Effector memory CD4-positive, alpha-beta T cell (primary cell): ENCODE measurements around the gene C17orf75.
"Not testable (repeated sequence)": the region's sequence is repeated elsewhere in the genome, so short reads cannot be mapped to it uniquely, and the experiment has no call there.

ENCODE experiments used
- DNase-seq, 3 donors: peaks; one replicate each; pipeline ENCODE4 v3.0.0-alpha.2; 2020
- H3K27ac ChIP-seq: 2 replicates; pipeline ENCODE4 v1.7.0; 2013; ENCODE audit warnings: mild to moderate bottlenecking, low read length, moderate library complexity; ENCODE audit not compliant: insufficient read depth, poor library complexity, severe bottlenecking
- H3K27me3 ChIP-seq: replicated peaks from 2 replicates; pipeline ENCODE4 v1.7.0; 2013; ENCODE audit warnings: mild to moderate bottlenecking, low read length; ENCODE audit not compliant: insufficient read depth, control insufficient read depth, poor library complexity, severe bottlenecking
- H3K36me3 ChIP-seq: 2 replicates; pipeline ENCODE4 v1.7.0; 2013; ENCODE audit warnings: mild to moderate bottlenecking, low read length, moderate library complexity; ENCODE audit not compliant: control insufficient read depth, insufficient read depth
- H3K4me1 ChIP-seq: 2 replicates; pipeline ENCODE4 v1.7.0; 2013; ENCODE audit warnings: low read length, mild to moderate bottlenecking; ENCODE audit not compliant: control insufficient read depth, insufficient read depth, poor library complexity, severe bottlenecking
- H3K4me3 ChIP-seq: 2 replicates; pipeline ENCODE4 v1.7.0; 2013; ENCODE audit warnings: low read length, low read depth, mild to moderate bottlenecking; ENCODE audit not compliant: insufficient read depth, poor library complexity, severe bottlenecking
- H3K9me3 ChIP-seq: 2 replicates; pipeline ENCODE4 v1.7.0; 2013; ENCODE audit warnings: mild to moderate bottlenecking, low read length, moderate library complexity; ENCODE audit not compliant: control insufficient read depth

Gene C17orf75

DNA sequence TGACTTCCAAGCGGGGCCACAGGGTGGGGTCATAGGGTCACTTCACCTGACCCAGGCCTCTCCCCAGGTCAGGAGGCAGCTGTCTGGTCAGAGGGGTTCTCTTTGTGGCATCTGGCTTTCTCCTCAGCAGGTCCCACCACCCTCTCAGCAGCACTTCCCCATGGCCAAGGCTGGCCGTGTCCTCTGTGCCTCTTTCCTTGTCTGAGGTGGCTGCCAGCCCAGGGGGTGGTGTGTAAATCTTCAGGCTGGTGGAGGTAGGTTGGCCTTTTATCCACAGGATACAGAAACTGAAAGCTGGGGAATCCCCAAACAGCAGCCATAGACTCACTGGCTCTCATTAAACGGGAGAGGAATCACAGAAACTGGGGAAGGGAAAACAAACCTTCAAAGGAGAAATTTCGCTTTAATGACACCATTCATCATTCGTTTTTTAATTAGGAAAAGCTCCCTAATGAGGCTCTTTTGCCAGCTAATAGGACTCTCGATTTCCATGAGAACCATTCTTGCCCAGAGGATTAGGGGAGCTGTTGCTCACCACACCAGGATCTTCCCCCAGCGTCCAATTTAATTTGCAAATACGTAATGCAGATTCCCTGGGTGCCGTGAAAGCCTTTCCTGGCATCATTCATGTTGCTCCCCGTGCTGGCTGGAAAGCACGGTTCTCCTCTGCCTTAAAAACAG, 18.0 kb downstream of the C17orf75 start:
- peak in 1 of 3 donors; percentile 9 for DNase-seq
- Histone ChIP-seq H3K4me3 (peak overlapping the region; percentile 24), H3K4me1 (peaks cover 10% of the 10 kb centered on the region), H3K9me3 (no peaks in the 10 kb centered on the region), H3K27ac (peak overlapping the region; percentile 40), H3K27me3 (no peaks in the 10 kb centered on the region), H3K36me3 (no peaks in the 10 kb centered on the region)

DNA sequence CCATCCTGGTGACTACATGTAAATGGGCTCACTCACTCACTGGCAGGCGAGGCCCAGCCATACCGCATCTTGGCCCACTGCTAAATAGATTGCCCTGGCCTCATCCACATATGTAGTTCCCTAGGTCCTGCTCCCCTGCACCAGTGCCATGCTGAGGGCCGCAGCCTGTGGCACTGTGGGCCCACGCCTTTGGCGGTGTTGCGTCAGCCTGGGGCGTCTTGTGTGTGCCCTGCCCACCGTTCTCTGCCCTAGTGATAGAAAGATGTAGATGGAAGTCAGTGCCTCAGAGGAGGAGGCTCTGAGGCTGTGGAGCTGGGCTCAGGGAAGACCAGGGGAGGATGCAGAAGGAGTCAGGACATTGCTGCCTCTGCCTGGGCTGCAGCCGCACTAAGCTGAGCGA, 18.9 kb downstream of the C17orf75 start:
- Histone ChIP-seq H3K9me3 (no peaks in the 10 kb centered on the region), H3K4me1 (peaks cover 10% of the 10 kb centered on the region), H3K36me3 (no peaks in the 10 kb centered on the region), H3K4me3 (no peak overlapping the region), H3K27ac (no peak overlapping the region), H3K27me3 (no peaks in the 10 kb centered on the region)
- DNase-seq: no peak

DNA sequence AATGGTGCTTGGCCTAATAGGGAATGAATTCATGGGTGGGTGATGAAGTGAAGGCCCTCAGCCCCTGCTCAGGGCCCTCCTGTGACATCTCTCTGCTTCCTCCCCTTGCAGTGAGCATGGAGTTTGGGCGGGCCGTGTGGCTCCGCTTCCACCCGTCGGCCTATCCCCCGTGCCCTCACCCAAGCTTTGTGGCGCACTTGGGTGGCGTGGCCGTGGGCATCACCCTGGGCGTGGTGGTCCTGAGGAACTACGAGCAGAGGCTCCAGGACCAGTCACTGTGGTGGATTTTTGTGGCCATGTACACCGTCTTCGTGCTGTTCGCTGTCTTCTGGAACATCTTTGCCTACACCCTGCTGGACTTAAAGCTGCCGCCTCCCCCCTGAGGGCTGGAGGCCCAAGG, 21.1 kb downstream of the C17orf75 start:
- no peak overlapping the region for H3K27ac ChIP-seq
- peaks cover 10% of the 10 kb centered on the region for H3K4me1 ChIP-seq
- no peak overlapping the region for H3K4me3 ChIP-seq
- no peaks in the 10 kb centered on the region for H3K36me3 ChIP-seq
- DNase-seq: no peak
- H3K27me3 ChIP-seq: no peaks in the 10 kb centered on the region
- no peaks in the 10 kb centered on the region for H3K9me3 ChIP-seq

DNA sequence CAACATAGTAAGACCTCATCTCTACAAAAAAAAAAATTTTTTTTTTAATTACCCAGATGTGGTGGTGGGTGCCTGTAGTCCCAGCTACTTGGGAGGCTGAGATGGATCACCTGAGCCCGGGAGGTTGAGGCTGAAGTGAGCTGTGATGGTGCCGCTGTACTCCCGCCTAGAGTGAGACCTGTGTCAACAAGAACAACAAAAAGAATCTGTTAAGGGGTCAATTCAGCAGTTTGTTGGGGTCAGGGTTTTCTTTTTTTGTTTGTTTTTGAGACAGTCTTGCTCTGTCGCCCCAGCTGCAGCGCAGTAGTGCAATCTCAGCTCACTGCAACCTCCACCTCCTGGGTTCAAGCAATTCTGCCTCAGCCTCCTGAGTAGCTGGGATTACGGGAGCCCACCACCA, 21.9 kb downstream of the C17orf75 start:
- not testable (repeated sequence) for H3K27me3 ChIP-seq, H3K4me1 ChIP-seq, H3K4me3 ChIP-seq, H3K36me3 ChIP-seq, H3K9me3 ChIP-seq, DNase-seq, H3K27ac ChIP-seq

DNA sequence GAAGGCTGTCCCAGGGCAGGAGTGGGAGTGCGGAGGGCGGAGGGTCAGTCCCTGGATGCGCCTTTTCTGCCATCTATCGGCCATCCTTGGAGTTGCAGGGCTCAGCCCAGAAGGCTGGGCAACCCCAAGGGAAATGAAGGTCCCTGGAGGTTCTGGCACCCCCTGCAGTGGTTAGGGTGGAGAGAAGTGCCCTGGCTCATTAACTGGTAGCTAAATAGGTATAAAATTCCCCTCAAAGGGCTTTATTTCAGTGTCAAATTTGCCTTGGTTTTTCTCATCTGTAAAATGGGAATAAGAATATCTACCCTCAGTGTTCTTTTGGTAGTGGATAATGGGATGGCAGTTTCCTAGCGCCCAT, 22.4 kb downstream of the C17orf75 start:
- Histone ChIP-seq H3K27me3 (no peaks in the 10 kb centered on the region), H3K9me3 (no peaks in the 10 kb centered on the region), H3K27ac (no peak overlapping the region), H3K4me1 (peaks cover 10% of the 10 kb centered on the region), H3K4me3 (no peak overlapping the region), H3K36me3 (no peaks in the 10 kb centered on the region)
- DNase-seq: peak; percentile 44 to 57 (median 49)

DNA sequence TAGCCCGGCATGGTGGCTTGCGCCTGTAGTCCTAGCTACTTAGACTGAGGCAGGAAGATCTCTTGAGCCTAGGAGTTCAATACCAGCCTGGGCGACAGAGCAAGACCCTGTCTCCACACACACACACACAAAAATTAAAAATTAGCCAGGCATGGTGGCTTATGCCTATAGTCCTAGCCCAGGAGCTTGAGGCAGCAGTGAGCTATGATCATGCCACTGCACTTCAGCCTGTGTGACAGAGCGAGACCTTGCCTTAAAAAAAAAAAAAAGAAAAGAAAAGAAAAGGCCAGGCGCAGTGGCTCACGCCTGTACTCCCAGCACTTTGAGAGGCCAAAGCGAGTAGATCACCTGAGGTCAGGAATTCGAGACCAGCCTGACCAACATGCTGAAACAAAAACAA, 23.9 kb downstream of the C17orf75 start:
- Histone ChIP-seq H3K27ac (no peak overlapping the region), H3K9me3 (no peaks in the 10 kb centered on the region), H3K4me1 (no peaks in the 10 kb centered on the region), H3K4me3 (no peak overlapping the region), H3K36me3 (no peaks in the 10 kb centered on the region), H3K27me3 (no peaks in the 10 kb centered on the region)
- DNase-seq: no peak

DNA sequence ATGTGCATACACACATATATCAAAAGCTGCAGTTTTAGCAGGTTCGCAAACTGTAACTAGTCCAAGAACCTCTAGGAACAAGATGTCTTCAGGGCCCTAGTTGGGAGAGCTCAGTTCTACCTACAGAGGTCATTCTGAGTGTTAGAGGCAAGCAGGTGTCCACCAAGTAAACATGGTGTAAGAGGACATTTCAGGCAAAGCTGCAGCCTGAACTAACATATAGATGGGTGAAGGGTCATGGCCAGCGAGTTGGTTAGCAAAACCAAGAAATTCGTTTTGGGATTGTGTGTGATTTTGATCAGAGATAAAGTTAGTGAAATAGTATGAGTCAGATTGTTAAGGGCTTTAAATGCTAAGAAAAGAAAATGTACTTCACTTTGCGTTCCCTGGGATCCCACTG, 24.6 kb downstream of the C17orf75 start:
- no peaks in the 10 kb centered on the region for H3K27me3 ChIP-seq
- no peak overlapping the region for H3K4me3 ChIP-seq
- no peaks in the 10 kb centered on the region for H3K4me1 ChIP-seq
- DNase-seq: no peak
- no peaks in the 10 kb centered on the region for H3K9me3 ChIP-seq
- H3K27ac ChIP-seq: no peak overlapping the region
- no peaks in the 10 kb centered on the region for H3K36me3 ChIP-seq

DNA sequence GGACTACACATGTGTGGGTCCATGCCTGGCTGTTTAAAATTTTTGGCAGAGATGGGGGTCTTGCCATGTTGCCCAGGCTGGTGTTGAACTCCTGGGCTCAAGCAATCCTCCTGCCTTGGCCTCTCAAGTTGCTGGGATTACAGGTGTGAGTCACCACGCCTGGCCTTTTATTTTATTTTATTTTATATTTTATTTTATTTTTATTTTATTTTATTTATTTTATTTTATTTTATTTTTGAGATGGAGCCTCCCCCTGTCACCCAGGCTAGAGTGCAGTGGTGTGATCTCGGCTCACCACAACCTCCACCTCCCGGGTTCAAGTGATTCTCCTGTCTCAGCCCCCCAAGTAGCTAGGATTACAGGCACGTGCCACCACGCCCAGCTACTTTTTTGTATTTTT, 25.3 kb downstream of the C17orf75 start:
- H3K9me3 ChIP-seq, H3K27me3 ChIP-seq, DNase-seq, H3K36me3 ChIP-seq, H3K4me3 ChIP-seq, H3K4me1 ChIP-seq, H3K27ac ChIP-seq: not testable (repeated sequence)

DNA sequence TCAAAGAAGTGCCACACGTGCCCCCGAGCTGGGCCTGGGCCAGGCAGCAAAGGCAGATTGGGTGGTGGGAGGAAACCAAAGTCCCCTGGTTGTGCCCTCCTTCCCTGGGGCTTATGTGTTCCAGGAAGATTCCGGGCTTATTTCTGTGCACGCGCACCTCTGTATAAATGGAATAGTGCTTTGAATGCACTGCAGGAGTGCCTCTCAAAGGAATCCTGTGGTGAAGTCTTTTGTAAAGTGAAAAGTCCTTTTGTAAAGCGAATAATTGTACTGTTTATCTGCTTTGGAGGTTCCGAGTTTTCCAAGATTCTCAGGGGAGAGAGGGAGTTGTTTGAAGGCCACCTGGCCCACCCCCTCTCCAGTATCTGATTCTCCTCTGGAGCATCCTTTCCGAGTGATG, 26.8 kb downstream of the C17orf75 start:
- Histone ChIP-seq H3K36me3 (no peaks in the 10 kb centered on the region), H3K9me3 (no peaks in the 10 kb centered on the region), H3K27me3 (no peaks in the 10 kb centered on the region), H3K4me1 (no peaks in the 10 kb centered on the region), H3K4me3 (no peak overlapping the region), H3K27ac (no peak overlapping the region)
- no peak for DNase-seq

DNA sequence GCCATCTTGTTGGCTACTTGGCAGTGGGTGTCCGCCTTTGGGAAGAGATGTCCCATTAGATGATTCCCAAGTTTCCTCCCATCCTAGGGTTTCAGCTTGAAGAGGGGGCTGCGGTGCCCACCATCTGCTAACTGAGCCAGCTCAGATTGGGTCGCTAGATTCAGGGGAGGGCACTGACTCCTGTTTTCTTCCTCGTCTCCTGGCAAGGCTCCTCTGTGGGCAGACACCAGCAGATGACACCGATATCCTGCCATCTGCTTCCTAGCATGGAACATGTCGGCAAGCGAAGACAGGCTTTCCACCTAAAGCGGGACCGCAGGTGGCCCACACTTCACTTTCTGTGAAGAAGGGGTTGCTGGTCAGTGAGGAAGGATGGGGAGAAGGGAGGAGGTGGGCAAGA, 27.3 kb downstream of the C17orf75 start:
- DNase-seq: no peak
- H3K36me3 ChIP-seq: no peaks in the 10 kb centered on the region
- H3K27me3 ChIP-seq: no peaks in the 10 kb centered on the region
- H3K27ac ChIP-seq: no peak overlapping the region
- H3K9me3 ChIP-seq: no peaks in the 10 kb centered on the region
- H3K4me3 ChIP-seq: no peak overlapping the region
- H3K4me1 ChIP-seq: no peaks in the 10 kb centered on the region
